GM12891 (cell line): Measurements from ENCODE around the gene TBCD.
A peak's percentile ranks its signal among the peaks of the same experiment; 100 is the strongest.

ENCODE experiments used
- DNase-seq: peaks from one replicate; pipeline ENCODE4 v3.0.0; 2011; ENCODE audit warnings: low spot score; ENCODE audit not compliant: insufficient read length
- FAIRE-seq: peaks from 2 replicates; lab custom pipeline; 2011; peaks lifted over from hg19 to GRCh38; lab: Jason Lieb, UNC
- PAX5 ChIP-seq: IDR thresholded peaks from 2 replicates; pipeline ENCODE4 v1.6.1; 2011; ENCODE audit warnings: low read length, moderate library complexity, mild to moderate bottlenecking; ENCODE audit not compliant: insufficient read depth, severe bottlenecking
- POLR2A ChIP-seq: IDR thresholded peaks from 2 replicates; pipeline ENCODE4 v1.6.1; 2011; ENCODE audit warnings: low read depth, low read length, control low read depth
- POLR2AphosphoS5 ChIP-seq: IDR thresholded peaks from 2 replicates; pipeline ENCODE4 v1.6.1; 2011; ENCODE audit warnings: low read depth, low read length, control low read depth
- POU2F2 ChIP-seq: IDR thresholded peaks from 2 replicates; pipeline ENCODE4 v1.6.1; 2011; ENCODE audit warnings: low read depth, mild to moderate bottlenecking, control low read depth, low read length, moderate library complexity
- SPI1 ChIP-seq: IDR thresholded peaks from 2 replicates; pipeline ENCODE4 v1.6.1; 2011; ENCODE audit warnings: low read depth, low read length, control low read depth
- TAF1 ChIP-seq: IDR thresholded peaks from 2 replicates; pipeline ENCODE4 v1.6.1; 2011; ENCODE audit warnings: low read depth, low read length, control low read depth

TBCD gene

DNA sequence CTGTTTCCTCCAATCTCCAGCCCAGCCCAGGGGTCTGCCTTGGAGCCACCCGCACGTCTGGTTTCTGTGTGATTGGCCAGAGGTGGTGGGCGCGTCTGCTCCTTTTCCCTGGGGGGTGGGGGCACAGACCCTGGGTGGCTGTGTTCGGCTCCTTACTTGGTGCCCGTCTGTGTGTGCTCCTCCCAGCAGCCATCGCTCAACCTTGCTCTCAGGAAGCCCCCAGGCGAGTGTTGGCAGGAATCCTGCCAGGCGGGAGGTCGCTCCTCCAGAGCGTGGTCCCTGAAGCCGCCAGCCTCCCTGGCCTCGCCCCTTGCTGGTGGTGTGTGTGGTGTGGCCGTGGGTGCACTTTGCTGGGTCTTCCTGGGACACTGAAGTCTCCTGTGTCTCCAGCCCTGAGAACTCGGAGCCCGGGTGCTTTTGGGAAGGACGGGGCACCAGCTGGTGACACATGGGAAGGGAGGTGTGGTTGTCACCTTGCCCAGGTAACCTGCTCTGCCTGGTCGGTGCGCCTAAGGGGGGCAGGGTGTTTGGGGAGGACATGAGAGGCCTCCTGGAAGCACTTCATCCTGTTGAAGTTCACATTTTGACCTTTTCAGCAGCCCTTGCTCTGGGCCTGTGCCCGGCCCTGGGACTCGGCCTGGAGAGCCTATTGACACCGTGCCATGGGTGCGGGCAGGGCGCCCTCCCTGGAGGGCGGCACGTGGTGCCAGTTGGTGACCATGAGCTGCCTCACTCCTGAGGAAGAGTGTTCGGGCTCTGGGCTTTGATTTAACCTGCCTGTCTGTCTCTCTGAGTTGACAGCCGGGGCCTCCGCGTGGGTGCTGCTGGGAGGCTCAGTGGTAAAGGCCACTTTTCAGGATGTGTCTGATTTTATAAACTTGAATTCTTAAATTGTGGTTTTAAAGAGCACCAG is 137.0 kb downstream of the TBCD start:
- DNase-seq (no peak), FAIRE-seq (no peak)
- TF ChIP-seq POLR2AphosphoS5: no peak
- TF ChIP-seq TAF1: no peak
- no peak for TF ChIP-seq POLR2A
- TF ChIP-seq POU2F2: no peak
- TF ChIP-seq PAX5: no peak

DNA sequence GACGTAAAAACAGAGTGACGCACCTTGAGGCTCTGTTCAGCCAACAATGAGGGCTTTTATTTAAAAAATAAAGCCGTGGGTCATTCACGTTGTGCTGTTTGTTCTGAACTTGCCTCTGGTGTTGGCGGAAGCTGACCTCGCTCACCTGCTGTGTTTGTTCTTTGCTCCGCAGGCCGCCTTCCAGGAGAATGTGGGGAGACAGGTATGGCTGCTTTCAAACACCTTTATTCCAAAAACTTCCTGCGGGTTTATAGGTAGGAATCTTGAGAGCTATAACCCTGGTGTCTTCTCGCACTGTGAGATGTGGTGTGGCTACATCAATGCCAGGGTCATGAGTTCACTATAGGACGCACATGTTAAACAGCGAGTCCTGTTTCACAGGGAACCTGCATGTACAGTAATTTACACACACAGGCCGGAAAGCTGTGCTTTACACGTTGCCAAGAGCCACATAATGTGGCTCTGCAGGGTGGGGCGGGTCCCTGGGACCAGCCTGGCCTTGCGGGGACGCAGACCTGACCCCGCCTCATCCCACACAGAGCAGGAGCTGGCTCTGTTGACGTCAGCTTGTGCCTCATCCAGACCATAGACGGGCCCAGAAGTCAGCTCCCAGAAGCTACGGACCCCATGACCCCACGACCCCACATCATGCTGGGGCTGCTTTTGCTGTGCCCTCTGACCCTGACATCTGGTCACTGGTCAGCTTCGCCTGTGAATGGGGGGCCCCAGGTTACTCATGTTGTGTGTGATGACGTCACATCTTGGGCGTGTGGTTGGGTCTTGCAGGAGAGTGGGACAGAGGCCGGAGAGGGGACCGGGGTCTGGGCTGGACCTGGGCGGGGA is 137.9 kb downstream of the TBCD start:
- DNase-seq (no peak), FAIRE-seq (no peak)
- TF ChIP-seq TAF1 (no peak), PAX5 (no peak), POLR2AphosphoS5 (no peak), SPI1 (no peak), POLR2A (no peak), POU2F2 (no peak)

GRCh38 chr17:82890339-82890730 is 138.5 kb downstream of the TBCD start:
- DNase-seq: no peak
- no peak for FAIRE-seq
- no peak for TF ChIP-seq PAX5
- TF ChIP-seq POLR2AphosphoS5: no peak
- TF ChIP-seq POU2F2: no peak
- no peak for TF ChIP-seq SPI1
- no peak for TF ChIP-seq POLR2A
- no peak for TF ChIP-seq TAF1

- FAIRE-seq (no peak), DNase-seq (no peak)
- TF ChIP-seq POLR2A: no peak
- TF ChIP-seq POLR2AphosphoS5: no peak
- TF ChIP-seq POU2F2: no peak
- no peak for TF ChIP-seq TAF1
- TF ChIP-seq PAX5: no peak
- no peak for TF ChIP-seq SPI1
Measured at GRCh38 chr17:82890926-82891678, 139.2 kb downstream of the TBCD start.

DNA sequence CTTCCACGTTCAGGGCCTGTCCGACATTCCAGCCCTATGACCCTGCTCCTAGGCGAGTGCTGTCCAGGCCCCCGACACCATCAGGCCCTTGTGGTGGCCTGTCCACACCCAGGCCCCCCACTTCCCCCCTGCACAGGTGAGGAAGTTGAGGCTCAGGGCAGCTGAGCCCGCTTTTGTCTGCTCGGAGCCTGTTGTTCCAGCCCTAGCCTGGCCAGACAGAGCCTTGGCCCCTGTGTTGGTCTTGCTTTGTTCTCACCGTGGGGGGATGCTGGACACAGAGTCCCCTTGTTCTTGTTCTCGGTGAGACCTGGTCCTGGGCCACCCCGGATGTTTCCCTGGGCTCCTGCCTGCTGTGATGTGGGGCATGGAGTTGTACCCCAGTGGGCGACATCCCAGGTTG is 140.0 kb downstream of the TBCD start:
- FAIRE-seq (no peak), DNase-seq (no peak)
- TF ChIP-seq POLR2A (no peak), POU2F2 (no peak), POLR2AphosphoS5 (no peak), SPI1 (no peak), TAF1 (no peak), PAX5 (no peak)

DNA sequence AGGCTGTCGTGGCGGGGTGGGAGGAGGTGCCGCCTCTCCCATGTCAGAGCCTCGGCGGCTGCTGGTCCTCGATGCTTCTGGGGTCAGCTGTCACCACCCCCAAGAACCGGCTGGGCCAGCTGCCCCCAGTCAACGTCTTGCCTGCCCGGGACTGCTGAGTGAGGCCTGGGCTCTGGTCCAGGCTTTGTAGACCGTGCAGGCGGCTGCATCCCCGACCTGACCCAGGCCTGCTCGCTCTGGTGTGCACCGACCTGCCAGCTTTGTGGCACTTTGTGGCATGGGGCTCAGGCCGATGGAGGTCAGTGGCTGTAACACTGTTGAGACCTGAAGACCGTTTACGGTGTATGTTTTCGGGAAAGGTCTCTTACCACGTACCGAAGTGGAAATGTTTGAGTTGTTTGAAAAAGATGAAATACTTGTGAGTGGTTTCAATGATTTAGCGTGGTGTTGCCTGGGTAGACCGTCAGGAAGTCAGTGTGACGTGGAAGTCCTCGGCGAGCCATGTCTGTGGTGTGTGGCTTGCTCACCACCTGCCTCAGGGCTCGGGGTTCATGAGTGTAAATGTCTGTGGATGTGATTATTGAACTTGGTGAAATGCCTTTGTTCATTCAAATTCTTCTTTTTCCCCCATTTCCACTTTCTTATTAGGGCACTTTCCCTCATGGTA is 141.2 kb downstream of the TBCD start:
- DNase-seq (no peak), FAIRE-seq (peak; percentile 75)
- TF ChIP-seq TAF1 (no peak), POLR2AphosphoS5 (no peak), POLR2A (no peak), SPI1 (no peak), POU2F2 (no peak), PAX5 (no peak)

DNA sequence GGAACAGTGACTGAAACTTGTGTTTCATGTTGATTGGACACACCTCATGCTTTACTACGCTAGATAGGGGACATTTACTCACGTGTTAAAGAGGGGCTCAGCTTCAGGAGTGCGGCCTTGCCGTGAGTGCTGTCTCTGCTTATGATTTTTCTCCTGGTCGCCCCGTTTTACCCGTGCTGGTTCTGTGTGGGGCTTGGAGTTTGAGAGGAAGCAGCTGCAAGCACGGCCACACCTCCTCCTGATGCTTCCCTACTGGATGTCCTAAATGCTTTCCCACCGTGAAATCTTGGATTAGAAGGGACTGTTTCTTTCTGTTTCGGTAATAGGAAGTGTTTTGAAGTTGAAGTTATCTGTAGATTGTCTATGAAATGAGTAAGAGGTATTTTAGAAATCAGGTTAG is 141.9 kb downstream of the TBCD start:
- TF ChIP-seq SPI1 (no peak), POLR2A (no peak), TAF1 (no peak), POU2F2 (no peak), PAX5 (no peak), POLR2AphosphoS5 (no peak)
- DNase-seq (no peak), FAIRE-seq (peak; percentile 20)

DNA sequence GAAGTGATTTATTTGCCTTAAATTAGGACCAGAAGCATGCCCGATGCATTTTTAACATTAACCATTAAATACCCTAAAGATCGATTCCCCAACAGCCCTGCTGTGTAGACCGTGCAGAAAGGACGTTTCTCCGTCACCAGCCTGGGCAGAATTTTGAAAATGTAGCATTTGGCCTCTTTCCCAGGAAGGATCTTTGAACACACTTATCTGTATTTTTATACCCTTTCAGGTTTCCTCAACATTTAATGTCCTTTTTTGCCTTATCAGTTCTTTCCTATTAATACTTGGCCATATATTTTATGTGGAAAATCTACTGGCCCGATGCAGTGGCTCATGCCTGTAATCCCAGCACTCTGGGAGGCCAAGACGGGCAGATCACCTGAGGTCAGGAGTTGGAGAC is 142.5 kb downstream of the TBCD start:
- FAIRE-seq (no peak), DNase-seq (no peak)
- no peak for TF ChIP-seq SPI1
- TF ChIP-seq POLR2AphosphoS5: no peak
- no peak for TF ChIP-seq PAX5
- TF ChIP-seq POU2F2: no peak
- TF ChIP-seq TAF1: no peak
- TF ChIP-seq POLR2A: no peak
